ENCODE measurements around the gene PRCP. TPM values are rescaled to one million over a fixed set of nuclear protein-coding genes. Genes with fewer than 3 reads are reported as not detected.
"Not testable (repeated sequence)": the region's sequence is repeated elsewhere in the genome, so short reads cannot be mapped to it uniquely, and the experiment has no call there.

Gene PRCP
- total RNA-seq = 10 to 100 TPM; 54.4 to 87.7 (median 61.8) TPM

DNA sequence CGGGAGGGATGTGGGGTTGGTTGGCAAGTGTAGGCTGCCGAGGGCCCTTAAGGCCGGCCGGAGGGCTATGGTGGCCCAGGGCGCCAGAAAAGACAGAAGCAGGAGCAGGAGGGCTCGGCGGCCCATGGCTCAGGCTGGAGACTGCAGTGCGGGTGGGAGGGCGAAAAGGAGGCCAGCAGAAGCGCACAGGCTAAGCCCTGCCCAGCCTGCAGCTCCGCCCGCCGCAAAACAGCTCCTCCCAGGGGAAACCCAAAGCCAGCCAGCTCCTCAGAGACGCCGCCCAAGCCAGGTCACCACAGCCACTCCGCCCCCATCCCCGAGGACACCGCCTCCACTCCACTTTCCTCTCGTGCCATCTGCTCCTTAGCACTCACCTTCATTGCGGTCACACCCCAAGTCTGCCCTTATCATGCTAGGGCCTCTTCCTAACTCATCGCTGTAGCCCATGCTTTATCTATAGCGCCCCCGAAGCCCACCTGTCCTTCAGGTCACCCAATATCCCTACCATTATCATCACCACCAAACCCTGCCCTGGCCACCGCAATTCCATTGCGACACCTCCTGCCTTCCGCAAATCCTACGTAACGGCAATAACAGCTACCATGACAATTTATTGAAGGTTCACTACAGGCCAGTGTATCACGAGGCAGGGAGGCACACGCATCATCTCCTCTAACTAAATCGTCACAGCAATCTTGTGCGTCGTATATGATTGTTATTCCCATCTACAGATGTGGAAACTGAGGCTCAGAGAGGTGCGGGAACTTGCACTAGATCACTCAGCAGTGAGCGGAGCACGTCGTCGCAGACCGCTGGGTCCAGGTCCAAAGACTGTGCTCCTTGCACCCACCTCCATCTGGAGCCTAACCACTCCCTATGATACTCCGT is at the start of gene PRCP:
Gene PRCP (minus strand): TSS at position 154 of the 888 bp plus-strand sequence. CDS start 28 bp downstream, at position 126.
- DNase-seq (ENCODE audit: low spot score in 2 of 2) = peak; percentile 95 to 96
- Histone ChIP-seq H3K27me3 (no peaks in the 10 kb centered on the region), H3K4me3 (peak within 1 kb of the TSS; percentile 62 to 94 (median 67)), H3K4me1 (peaks cover 0 to 18% of the 10 kb centered on the region in 2 donors), H3K36me3 (no peaks in the 10 kb centered on the region), H3K27ac (peak within 1 kb of the TSS; percentile 91 to 98), H3K9me3 (no peaks in the 10 kb centered on the region)
- intact Hi-C loops (cut with DNase I; ENCODE audit: low total_unique reads) = no loop called here
- TF ChIP-seq, protein P1, sequence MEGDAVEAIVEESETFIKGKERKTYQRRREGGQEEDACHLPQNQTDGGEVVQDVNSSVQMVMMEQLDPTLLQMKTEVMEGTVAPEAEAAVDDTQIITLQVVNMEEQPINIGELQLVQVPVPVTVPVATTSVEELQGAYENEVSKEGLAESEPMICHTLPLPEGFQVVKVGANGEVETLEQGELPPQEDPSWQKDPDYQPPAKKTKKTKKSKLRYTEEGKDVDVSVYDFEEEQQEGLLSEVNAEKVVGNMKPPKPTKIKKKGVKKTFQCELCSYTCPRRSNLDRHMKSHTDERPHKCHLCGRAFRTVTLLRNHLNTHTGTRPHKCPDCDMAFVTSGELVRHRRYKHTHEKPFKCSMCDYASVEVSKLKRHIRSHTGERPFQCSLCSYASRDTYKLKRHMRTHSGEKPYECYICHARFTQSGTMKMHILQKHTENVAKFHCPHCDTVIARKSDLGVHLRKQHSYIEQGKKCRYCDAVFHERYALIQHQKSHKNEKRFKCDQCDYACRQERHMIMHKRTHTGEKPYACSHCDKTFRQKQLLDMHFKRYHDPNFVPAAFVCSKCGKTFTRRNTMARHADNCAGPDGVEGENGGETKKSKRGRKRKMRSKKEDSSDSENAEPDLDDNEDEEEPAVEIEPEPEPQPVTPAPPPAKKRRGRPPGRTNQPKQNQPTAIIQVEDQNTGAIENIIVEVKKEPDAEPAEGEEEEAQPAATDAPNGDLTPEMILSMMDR (IDR thresholded peaks at IDR 0.05) = peak in 1 of 3 donors; percentile 11
- no peak for TF ChIP-seq POLR2A (IDR thresholded peaks at IDR 0.05)
- TF ChIP-seq POLR2AphosphoS5 (IDR thresholded peaks at IDR 0.05) = peak; percentile 78 to 82 (median 80)

DNA sequence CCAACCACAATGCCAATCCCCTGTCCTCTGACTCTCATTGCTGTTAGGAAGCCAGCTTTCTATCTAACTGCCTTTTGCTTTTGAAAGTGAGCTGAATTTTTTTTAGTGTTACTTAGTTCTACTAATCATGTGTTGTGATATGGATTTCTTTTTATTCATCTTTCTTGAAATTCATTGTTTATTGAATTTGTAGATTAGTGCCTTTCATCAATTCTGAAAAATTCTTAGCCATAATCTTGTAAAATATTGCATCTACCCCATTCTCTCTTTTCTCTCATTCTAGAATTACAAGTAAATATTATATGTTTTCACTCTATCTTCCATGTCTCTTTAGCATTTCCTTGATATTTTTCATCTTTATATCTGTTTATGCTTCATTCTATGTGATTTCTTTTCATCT is 49.1 kb upstream of the PRCP start:
- no peak for DNase-seq (ENCODE audit: low spot score in 2 of 2)
- no peak overlapping the region for H3K4me3 ChIP-seq
- H3K9me3 ChIP-seq = no peaks in the 10 kb centered on the region
- H3K36me3 ChIP-seq = no peaks in the 10 kb centered on the region
- H3K27ac ChIP-seq = no peak overlapping the region
- intact Hi-C loops (cut with DNase I; ENCODE audit: low total_unique reads) = no loop called here
- H3K4me1 ChIP-seq = no peaks in the 10 kb centered on the region
- no peaks in the 10 kb centered on the region for H3K27me3 ChIP-seq
- no peak for TF ChIP-seq POLR2AphosphoS5 (IDR thresholded peaks at IDR 0.05)
- TF ChIP-seq POLR2A (IDR thresholded peaks at IDR 0.05) = no peak
- TF ChIP-seq, protein P1 (IDR thresholded peaks at IDR 0.05) = no peak

DNA sequence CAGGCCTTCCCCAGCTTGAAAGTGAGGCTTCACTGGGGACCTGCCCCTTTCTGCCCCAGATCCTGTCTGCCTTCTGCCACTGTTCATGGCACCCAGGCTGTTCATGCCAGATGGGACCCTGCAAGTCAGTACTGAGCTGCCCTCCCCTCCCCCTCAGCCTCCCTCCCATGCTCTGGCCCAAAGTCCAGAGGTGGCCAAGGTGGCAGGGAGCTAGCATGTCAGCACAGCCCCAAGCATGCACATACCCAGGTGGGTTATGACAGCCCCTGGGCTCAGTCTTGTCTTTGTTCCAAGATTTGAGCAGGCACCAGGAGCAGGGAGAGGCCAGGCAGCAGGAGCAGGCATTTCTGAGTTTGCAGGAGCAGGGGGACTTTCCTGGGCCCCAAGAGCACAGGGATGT is 45.5 kb upstream of the PRCP start:
- intact Hi-C loops (cut with DNase I; ENCODE audit: low total_unique reads) = no loop called here
- H3K27me3 ChIP-seq = no peaks in the 10 kb centered on the region
- TF ChIP-seq POLR2A (IDR thresholded peaks at IDR 0.05) (no peak), POLR2AphosphoS5 (IDR thresholded peaks at IDR 0.05) (no peak)
- TF ChIP-seq, protein P1 (IDR thresholded peaks at IDR 0.05) = no peak
- H3K36me3 ChIP-seq = no peaks in the 10 kb centered on the region
- no peaks in the 10 kb centered on the region for H3K9me3 ChIP-seq
- H3K4me1 ChIP-seq = no peaks in the 10 kb centered on the region
- H3K4me3 ChIP-seq = no peak overlapping the region
- DNase-seq (ENCODE audit: low spot score in 2 of 2) = no peak
- H3K27ac ChIP-seq = no peak overlapping the region

DNA sequence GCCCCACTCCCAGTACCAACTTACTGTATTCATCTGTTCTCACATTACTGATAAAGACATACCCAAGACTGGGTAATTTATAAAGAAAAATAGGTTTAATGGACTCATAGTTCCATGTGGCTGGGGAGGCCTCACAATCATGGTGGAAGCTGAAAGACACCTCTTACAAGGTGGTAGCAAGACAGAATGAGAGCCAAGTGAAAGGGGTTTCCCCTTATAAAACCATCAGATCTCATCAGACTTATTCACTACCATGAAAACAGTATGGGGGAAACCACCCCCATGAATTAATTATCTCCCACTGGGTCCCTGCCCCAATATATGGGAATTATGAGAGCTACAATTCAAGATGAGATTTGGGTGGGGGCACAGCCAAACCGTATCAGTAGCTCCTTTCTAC is 44.8 kb upstream of the PRCP start:
- H3K36me3 ChIP-seq; H3K27ac ChIP-seq; H3K9me3 ChIP-seq; intact Hi-C loops (cut with DNase I; ENCODE audit: low total_unique reads); DNase-seq (ENCODE audit: low spot score in 2 of 2); H3K4me3 ChIP-seq; H3K4me1 ChIP-seq; H3K27me3 ChIP-seq: not testable (repeated sequence)

DNA sequence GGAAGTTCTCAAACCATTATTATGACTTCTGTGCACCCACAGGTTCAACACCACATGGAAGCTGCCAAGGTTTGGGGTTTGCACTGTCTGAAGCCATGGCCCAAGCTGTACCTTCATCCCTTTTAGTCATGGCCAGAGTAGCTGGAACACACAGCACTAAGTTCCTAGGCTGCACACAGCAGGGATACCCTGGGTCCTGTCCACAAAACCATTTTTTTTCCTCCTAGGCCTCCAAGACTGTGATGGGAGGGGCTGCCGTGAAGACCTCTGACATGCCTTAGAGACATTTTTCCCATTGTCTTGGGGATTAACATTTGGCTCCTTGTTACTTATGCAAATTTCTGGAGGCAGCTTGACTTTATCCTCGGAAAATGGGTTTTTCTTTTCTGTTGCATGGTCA is 44.0 kb upstream of the PRCP start:
- DNase-seq (ENCODE audit: low spot score in 2 of 2) = no peak
- Histone ChIP-seq H3K27ac (no peak overlapping the region), H3K9me3 (no peaks in the 10 kb centered on the region), H3K4me3 (no peak overlapping the region), H3K27me3 (no peaks in the 10 kb centered on the region), H3K36me3 (no peaks in the 10 kb centered on the region), H3K4me1 (no peaks in the 10 kb centered on the region)
- intact Hi-C loops (cut with DNase I; ENCODE audit: low total_unique reads) = no loop called here
- TF ChIP-seq, protein P1 (IDR thresholded peaks at IDR 0.05) = no peak
- TF ChIP-seq POLR2AphosphoS5 (IDR thresholded peaks at IDR 0.05) = no peak
- no peak for TF ChIP-seq POLR2A (IDR thresholded peaks at IDR 0.05)

DNA sequence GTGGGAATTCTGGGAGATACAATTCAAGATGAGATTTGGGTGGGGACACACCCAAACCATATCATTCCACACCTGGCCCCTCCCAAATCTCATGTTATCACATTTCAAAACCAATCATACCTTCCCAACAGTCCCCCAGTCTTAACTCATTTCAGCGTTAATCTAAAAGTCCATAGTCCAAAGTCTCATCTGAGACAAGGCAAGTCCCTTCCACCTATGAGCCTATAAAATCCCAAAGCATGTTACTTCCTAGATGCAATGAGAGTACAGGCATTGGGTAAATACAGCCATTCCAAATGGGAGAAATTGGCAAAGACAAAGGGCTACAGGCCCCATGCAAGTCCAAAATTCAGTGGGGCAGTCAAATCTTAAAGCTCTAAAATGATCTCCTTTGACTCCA is 43.2 kb upstream of the PRCP start:
- H3K9me3 ChIP-seq; intact Hi-C loops (cut with DNase I; ENCODE audit: low total_unique reads): not testable (repeated sequence)

More for the DNA sequence above, 43.2 kb upstream of the PRCP start:
- not testable (repeated sequence) for H3K4me1 ChIP-seq; DNase-seq (ENCODE audit: low spot score in 2 of 2); H3K36me3 ChIP-seq; H3K27me3 ChIP-seq; H3K27ac ChIP-seq; H3K4me3 ChIP-seq

All from breast epithelium (tissue), 4 donors.